GM23338 (cell line): ENCODE results near the gene FFAR3.

Experiments used
- CTCF ChIP-seq, 2 experiments: fragments of 200-600 bp in 1 of 2; sonication (generic) in 1 of 2; conservative IDR thresholded peaks; 2 replicates each; pipeline versions ENCODE4 v1.5.1 to v1.6.1; 2016 to 2017; ENCODE audit warnings: antibody characterized with exemption in 2 of 2, low read depth in 2 of 2, mild to moderate bottlenecking in 2 of 2, moderate library complexity in 1 of 2
- EZH2 ChIP-seq: fragments of 200-600 bp; sonication (generic); IDR thresholded peaks from one replicate; pipeline ENCODE4 v1.8.0; 2017; ENCODE audit warnings: antibody characterized with exemption, mild to moderate bottlenecking, low read depth; ENCODE audit not compliant: unreplicated experiment
- EZH2phosphoT487 ChIP-seq: fragments of 200-600 bp; sonication (generic); IDR thresholded peaks from one replicate; pipeline ENCODE4 v1.8.1; 2018; ENCODE audit warnings: antibody characterized with exemption; ENCODE audit not compliant: unreplicated experiment
- JUNB ChIP-seq: IDR thresholded peaks from one replicate; pipeline ENCODE4 v1.6.1; 2016; ENCODE audit warnings: antibody characterized with exemption; ENCODE audit not compliant: unreplicated experiment

GRCh38 chr19:35363711-35364425 is 5.6 kb downstream of the FFAR3 start:
- TF ChIP-seq CTCF (conservative IDR thresholded peaks at IDR 0.05; ENCODE audit: low read depth in 2 of 2), result no peak
- TF ChIP-seq JUNB, result no peak
- no peak for TF ChIP-seq EZH2
- TF ChIP-seq EZH2phosphoT487, result no peak
